H1 (cell line): ENCODE data around the gene GDE1. TPM values are rescaled to one million over a fixed set of nuclear protein-coding genes. Genes with fewer than 3 reads are reported as not detected.

Experiments
- CTCF ChIA-PET: fragments of 300-600 bp; sonication (Branson Sonifier 250); formaldehyde crosslinking; loops from one replicate; lab custom pipeline; 2021; ENCODE audit not compliant: partially characterized antibody; lab: Charles Lee
- POLR2A ChIA-PET: fragments of 300-600 bp; sonication (Branson Sonifier 250); formaldehyde crosslinking; loops from one replicate; lab custom pipeline; 2021; ENCODE audit warnings: inconsistent platforms; ENCODE audit not compliant: partially characterized antibody; lab: Charles Lee
- DNase-seq, 2 experiments: peaks; one replicate each; pipeline versions ENCODE4 v3.0.0 to v3.0.0-alpha.2; 2010 to 2022; ENCODE audit warnings: low spot score in 2 of 2, low read depth in 1 of 2, mixed read lengths in 1 of 2
- FAIRE-seq: peaks from 2 replicates; lab custom pipeline; 2011; peaks lifted over from hg19 to GRCh38; lab: Jason Lieb, UNC
- H2AFZ ChIP-seq: 2 replicates; pipeline ENCODE4 v1.8.1; 2012; ENCODE audit warnings: low read length, inconsistent platforms
- H2AK5ac ChIP-seq: 2 replicates; pipeline ENCODE4 v1.6.1; 2013; ENCODE audit warnings: low read depth, low read length
- H2BK120ac ChIP-seq: replicated peaks from 2 replicates; pipeline ENCODE3; 2013; ENCODE audit warnings: low read depth, low read length, inconsistent platforms
- H2BK12ac ChIP-seq: 2 replicates; pipeline ENCODE4 v1.6.1; 2013; ENCODE audit warnings: low read depth, low read length
- H2BK15ac ChIP-seq: 2 replicates; pipeline ENCODE4 v1.6.1; 2013; ENCODE audit warnings: low read length
- H2BK20ac ChIP-seq: 2 replicates; pipeline ENCODE4 v1.6.1; 2013; ENCODE audit warnings: low read length
- H2BK5ac ChIP-seq: 2 replicates; pipeline ENCODE4 v1.6.1; 2013; ENCODE audit warnings: low read depth, low read length
- H3K14ac ChIP-seq: 2 replicates; pipeline ENCODE4 v1.6.1; 2013; ENCODE audit warnings: inconsistent platforms; ENCODE audit not compliant: insufficient read length
- H3K18ac ChIP-seq: 2 replicates; pipeline ENCODE4 v1.6.1; 2013; ENCODE audit warnings: low read length; ENCODE audit errors: extremely low read depth
- H3K23ac ChIP-seq: 2 replicates; pipeline ENCODE4 v1.6.1; 2013; ENCODE audit warnings: inconsistent platforms; ENCODE audit not compliant: insufficient read length
- H3K23me2 ChIP-seq: 2 replicates; pipeline ENCODE4 v1.6.1; 2013; ENCODE audit warnings: low read depth, low read length
- H3K27ac ChIP-seq: 2 replicates; pipeline ENCODE4 v1.6.1; 2011; ENCODE audit warnings: low read depth, low read length, inconsistent platforms
- H3K27me3 ChIP-seq, 4 experiments: replicated peaks in 1 of 4; 1 replicate in 1 of 4; 2 replicates in 3 of 4; pipeline versions ENCODE4 v1.6.1 to v1.8.1; 2011 to 2013; ENCODE audit warnings: low read length in 3 of 4, mild to moderate bottlenecking in 3 of 4, inconsistent platforms in 2 of 4, mixed read lengths in 2 of 4, moderate library complexity in 1 of 4; ENCODE audit not compliant: control insufficient read depth in 3 of 4, insufficient read depth in 3 of 4; ENCODE audit errors: extremely low read depth in 1 of 4
- H3K36me3 ChIP-seq, 4 experiments: 2 replicates each; pipeline versions ENCODE4 v1.6.1 to v1.8.1; 2011 to 2013; ENCODE audit warnings: mild to moderate bottlenecking in 4 of 4, low read length in 3 of 4, moderate library complexity in 2 of 4, control low read depth in 1 of 4, inconsistent platforms in 1 of 4; ENCODE audit not compliant: insufficient read depth in 4 of 4, control insufficient read depth in 2 of 4
- H3K4ac ChIP-seq: replicated peaks from 2 replicates; pipeline ENCODE3; 2013; ENCODE audit warnings: low read length, low read depth, mixed read lengths, inconsistent platforms; ENCODE audit not compliant: insufficient read length
- H3K4me1 ChIP-seq, 4 experiments: replicated peaks in 1 of 4; 1 replicate in 1 of 4; 2 replicates in 3 of 4; pipeline versions ENCODE4 v1.6.1 to v1.8.1; 2011 to 2013; ENCODE audit warnings: low read length in 3 of 4, inconsistent platforms in 2 of 4, mixed read lengths in 1 of 4; ENCODE audit not compliant: insufficient read depth in 4 of 4, control insufficient read depth in 3 of 4
- H3K4me2 ChIP-seq, 2 experiments: 2 replicates each; pipeline versions ENCODE4 v1.6.1 to v1.8.1; 2011 to 2013; ENCODE audit warnings: low read depth in 2 of 2, low read length in 2 of 2, control low read depth in 1 of 2, inconsistent platforms in 1 of 2, mild to moderate bottlenecking in 1 of 2; ENCODE audit not compliant: insufficient read depth in 1 of 2
- H3K4me3 ChIP-seq, 4 experiments: fragments of 200-600, 300-600 bp in 1 of 4; sonication (generic), shearing (Covaris generic), sonication (Bioruptor Twin) in 1 of 4; 2 replicates each; pipeline versions ENCODE4 v1.5.1 to v1.8.1; 2011 to 2016; ENCODE audit warnings: low read length in 4 of 4, low read depth in 3 of 4, control low read depth in 2 of 4, inconsistent platforms in 2 of 4, mild to moderate bottlenecking in 2 of 4, mixed read lengths in 1 of 4, moderate library complexity in 1 of 4; ENCODE audit not compliant: insufficient read depth in 2 of 4; ENCODE audit errors: extremely low read depth in 1 of 4
- H3K56ac ChIP-seq: replicated peaks from 2 replicates; pipeline ENCODE3; 2013; ENCODE audit warnings: low read depth, mild to moderate bottlenecking, mixed read lengths, low read length, inconsistent platforms; ENCODE audit not compliant: insufficient read length
- H3K79me1 ChIP-seq: 2 replicates; pipeline ENCODE4 v1.6.1; 2013; ENCODE audit warnings: low read depth, low read length, control low read depth
- H3K79me2 ChIP-seq, 2 experiments: 2 replicates each; pipeline versions ENCODE4 v1.6.1 to v1.8.1; 2012 to 2013; ENCODE audit warnings: low read length in 2 of 2, mild to moderate bottlenecking in 2 of 2, inconsistent platforms in 1 of 2; ENCODE audit not compliant: insufficient read depth in 2 of 2, control insufficient read depth in 1 of 2
- H3K9ac ChIP-seq, 4 experiments: replicated peaks in 1 of 4; 1 replicate in 1 of 4; 2 replicates in 3 of 4; pipeline versions ENCODE4 v1.6.1 to v1.8.1; 2011 to 2013; ENCODE audit warnings: low read depth in 3 of 4, low read length in 3 of 4, control low read depth in 2 of 4, mild to moderate bottlenecking in 2 of 4, moderate library complexity in 2 of 4, inconsistent platforms in 1 of 4; ENCODE audit errors: extremely low read depth in 1 of 4
- H3K9me3 ChIP-seq, 2 experiments: 2 replicates each; pipeline versions ENCODE4 v1.6.1 to v1.8.1; 2012 to 2013; ENCODE audit warnings: mild to moderate bottlenecking in 2 of 2, moderate library complexity in 2 of 2, control low read depth in 1 of 2, inconsistent platforms in 1 of 2, low read depth in 1 of 2, low read length in 1 of 2, mixed read lengths in 1 of 2; ENCODE audit not compliant: insufficient read depth in 2 of 2
- H4K20me1 ChIP-seq, 2 experiments: replicated peaks in 1 of 2; 2 replicates each; pipeline versions ENCODE3 to v1.8.1; 2011 to 2013; ENCODE audit warnings: inconsistent platforms in 2 of 2, low read length in 2 of 2, mild to moderate bottlenecking in 1 of 2; ENCODE audit not compliant: insufficient read depth in 2 of 2, control insufficient read depth in 1 of 2
- H4K5ac ChIP-seq: 2 replicates; pipeline ENCODE4 v1.6.1; 2013; ENCODE audit warnings: low read length, low read depth, mixed read lengths, inconsistent platforms; ENCODE audit not compliant: insufficient read length
- H4K8ac ChIP-seq: 2 replicates; pipeline ENCODE4 v1.8.0; 2013; ENCODE audit warnings: mild to moderate bottlenecking, moderate library complexity, low read length, inconsistent platforms; ENCODE audit not compliant: insufficient read depth; ENCODE audit errors: extremely low read depth
- H4K91ac ChIP-seq: replicated peaks from 2 replicates; pipeline ENCODE3; 2013; ENCODE audit warnings: low read length, mixed read lengths, inconsistent platforms; ENCODE audit not compliant: insufficient read length
- WGBS, 2 experiments: shearing (Covaris generic) in 1 of 2; methylation state at CpG; one replicate each; pipeline versions ENCODE4 v1.1.6 to v1.1.7; 2013 to 2015; ENCODE audit warnings: low lambda C conversion rate in 2 of 2, mixed read lengths in 2 of 2, inconsistent platforms in 1 of 2, low coverage in 1 of 2, missing lambda C conversion rate in 1 of 2; ENCODE audit not compliant: insufficient replicate concordance in 2 of 2, insufficient coverage in 1 of 2, insufficient read length in 1 of 2; ENCODE audit errors: extremely low coverage in 1 of 2, missing lambda C conversion rate in 1 of 2; 5-methylcytosine and 5-hydroxymethylcytosine counted together
- polyA plus RNA-seq, 7 experiments: library from polyadenylated mRNA; depleted of rRNA in 3 of 7; stranded (reverse) in 5 of 7; unstranded in 2 of 7; fragments of >200 nt in 5 of 7; fragments of 200-250 nt in 2 of 7; gene quantifications; 1 replicate in 5 of 7; 2 replicates in 1 of 7; 4 replicates in 1 of 7; pipeline versions ENCODE4 v1.2.1 to v1.2.3, GENCODE V29; 2011 to 2013; ENCODE audit warnings: missing spikeins in 2 of 7, mixed read lengths in 2 of 7
- total RNA-seq: library from RNA; stranded (reverse); fragmentation: NEBNext Ultra II Directional; extraction: Animal tissue kit (Norgen Biotek cat#: 25700); gene quantifications from 2 replicates; pipeline ENCODE4 v1.2.1, GENCODE V29; 2021

GDE1 gene
- total and polyA plus RNA-seq, 2 of the 8 experiments (the other 6 are each of a cell fraction or from before 2014, with no cell fraction given), result 29.2 to 70.8 TPM

DNA sequence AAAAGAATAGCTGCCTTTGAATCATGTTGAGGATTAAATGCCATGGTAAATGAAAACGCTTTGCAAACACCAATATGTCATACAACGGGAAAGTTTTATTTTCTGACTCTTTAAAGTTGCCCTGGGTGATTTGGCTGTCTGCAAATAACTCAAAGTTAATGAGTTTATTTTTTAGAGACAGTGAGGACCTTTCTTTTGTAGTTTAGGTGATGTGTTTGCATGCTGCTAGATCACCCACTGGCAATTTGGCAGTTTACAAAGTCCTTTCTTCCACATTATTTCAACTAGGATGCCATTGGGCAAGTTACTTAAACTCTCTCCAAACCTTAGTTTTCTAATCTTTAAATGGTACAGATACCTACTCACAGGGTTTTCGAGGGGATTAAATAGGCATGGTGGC is 37.8 kb downstream of the GDE1 start:
- H3K36me3 ChIP-seq, result no peaks in the 10 kb centered on the region
- H2BK5ac ChIP-seq, result no peak overlapping the region
- no peaks in the 10 kb centered on the region; the same call in 1 of the 2 replicates for H3K23me2 ChIP-seq
- H3K79me1 ChIP-seq, result no peaks in the 10 kb centered on the region
- H3K4me2 ChIP-seq, result no peak overlapping the region
- no peak overlapping the region for H4K5ac ChIP-seq
- no peak overlapping the region for H2AK5ac ChIP-seq
- no peak overlapping the region for H3K18ac ChIP-seq
- H3K4ac ChIP-seq, result no peak overlapping the region
- FAIRE-seq (no peak), DNase-seq (no peak)
- peaks cover 2 to 13% (median 7%) of the 10 kb centered on the region in 4 experiments; a peak in 4 of 7 replicates for H3K4me1 ChIP-seq
- peaks cover 0 to 9% of the 10 kb centered on the region in 2 experiments; a peak in 2 of 4 replicates for H3K9me3 ChIP-seq
- no peak overlapping the region for H4K8ac ChIP-seq
- no peak overlapping the region for H3K4me3 ChIP-seq
- H3K23ac ChIP-seq, result no peak overlapping the region
- H4K20me1 ChIP-seq, result no peaks in the 10 kb centered on the region
- H3K27me3 ChIP-seq, result no peaks in the 10 kb centered on the region
- no peak overlapping the region for H4K91ac ChIP-seq
- H2BK12ac ChIP-seq, result no peak overlapping the region
- H2BK15ac ChIP-seq, result no peak overlapping the region
- H2BK20ac ChIP-seq, result no peak overlapping the region
- H3K27ac ChIP-seq, result no peak overlapping the region
- no peak overlapping the region for H3K14ac ChIP-seq
- H3K56ac ChIP-seq, result no peak overlapping the region
- H2AFZ ChIP-seq, result no peak overlapping the region
- 85% methylated on average over 3 of the region's 3 CpGs; no CpG with 5 or more reads in 1 of the 2 experiments for WGBS, 2 experiments
- ChIA-PET POLR2A (no interaction called here), CTCF (no interaction called here)
- H3K79me2 ChIP-seq, result no peaks in the 10 kb centered on the region
- H3K9ac ChIP-seq, result no peak overlapping the region
- no peak overlapping the region for H2BK120ac ChIP-seq
